PC-9 (cell line): Measurements from ENCODE around the gene CXCR5. TPM values are rescaled to one million over a fixed set of nuclear protein-coding genes. Genes with fewer than 3 reads are reported as not detected.

Experiments used
- BruUV-seq: library from RNA; stranded (reverse); fragments of 400-500 nt; replicated peaks from 2 replicates; lab custom pipeline; 2021; lab: Mats Ljungman, UMichigan
- CTCF ChIA-PET: fragments of 300-600 bp; sonication (Branson Sonifier 250); formaldehyde crosslinking; loops from one replicate; lab custom pipeline; 2022; ENCODE audit warnings: antibody characterized with exemption; lab: Charles Lee
- POLR2A ChIA-PET: fragments of 300-600 bp; sonication (Branson Sonifier 250); formaldehyde crosslinking; loops from one replicate; lab custom pipeline; 2022; ENCODE audit warnings: antibody characterized with exemption; ENCODE audit not compliant: unreplicated experiment; lab: Charles Lee
- DNase-seq, 2 experiments: peaks; one replicate each; pipeline versions ENCODE4 v3.0.0 to v3.0.0-alpha.2; 2015 to 2022; ENCODE audit warnings: mixed read lengths in 1 of 2
- H2AFZ ChIP-seq: fragments of 200-600 bp; sonication (generic); 2 replicates; pipeline ENCODE4 v1.8.1; 2017; ENCODE audit warnings: antibody characterized with exemption
- H3F3A ChIP-seq: fragments of 200-600 bp; sonication (generic); 2 replicates; pipeline ENCODE4 v1.8.1; 2017; ENCODE audit warnings: antibody characterized with exemption, mild to moderate bottlenecking, low read depth; ENCODE audit not compliant: insufficient read depth
- H3K27ac ChIP-seq: fragments of 200-600 bp; sonication (generic); 2 replicates; pipeline ENCODE4 v1.6.1; 2016; ENCODE audit warnings: mixed run types
- H3K27me3 ChIP-seq: fragments of 200-600 bp; sonication (generic); 2 replicates; pipeline ENCODE4 v1.6.1; 2016; ENCODE audit warnings: low read depth, mixed run types; ENCODE audit not compliant: insufficient read depth
- H3K36me3 ChIP-seq: fragments of 200-600 bp; sonication (generic); 2 replicates; pipeline ENCODE4 v1.6.1; 2016; ENCODE audit warnings: low read depth, mixed run types
- H3K4me1 ChIP-seq: fragments of 200-600 bp; sonication (generic); replicated peaks from 2 replicates; pipeline ENCODE4 v1.6.1; 2016; ENCODE audit warnings: mixed run types; ENCODE audit not compliant: insufficient read depth
- H3K4me2 ChIP-seq: fragments of 200-600 bp; sonication (generic); 2 replicates; pipeline ENCODE4 v1.6.1; 2017; ENCODE audit warnings: mixed run types
- H3K4me3 ChIP-seq: fragments of 200-600 bp; sonication (generic); 2 replicates; pipeline ENCODE4 v1.6.1; 2016; ENCODE audit warnings: mixed run types
- H3K79me2 ChIP-seq: fragments of 200-600 bp; sonication (generic); 2 replicates; pipeline ENCODE4 v1.6.1; 2017; ENCODE audit warnings: low read depth, mixed run types
- H3K9me2 ChIP-seq: fragments of 200-600 bp; sonication (generic); 2 replicates; pipeline ENCODE4 v1.8.1; 2017; ENCODE audit warnings: mild to moderate bottlenecking; ENCODE audit not compliant: insufficient read depth
- H3K9me3 ChIP-seq: fragments of 200-600 bp; sonication (generic); 2 replicates; pipeline ENCODE4 v1.8.1; 2016; ENCODE audit warnings: low read depth; ENCODE audit not compliant: insufficient read depth
- H4K20me1 ChIP-seq: fragments of 200-600 bp; sonication (generic); 2 replicates; pipeline ENCODE4 v1.8.1; 2017; ENCODE audit not compliant: insufficient read depth
- CTCF ChIP-seq: fragments of 200-600 bp; sonication (generic); conservative IDR thresholded peaks from 2 replicates; pipeline ENCODE4 v1.6.1; 2017; ENCODE audit warnings: mixed run types, antibody characterized with exemption, mild to moderate bottlenecking, moderate library complexity
- EZH2 ChIP-seq: fragments of 200-600 bp; sonication (generic); IDR thresholded peaks from 2 replicates; pipeline ENCODE4 v1.8.0; 2017; ENCODE audit warnings: antibody characterized with exemption, low read depth
- intact Hi-C: fragments of 100-400 bp; cut with micrococcal nuclease; formaldehyde crosslinking; loops from one replicate; pipeline ENCODE4 v1.10.0; 2022; ENCODE audit not compliant: unreplicated experiment
- total RNA-seq: library from RNA; stranded (reverse); gene quantifications from 2 replicates; pipeline ENCODE4 v1.2.3, GENCODE V29; 2021

Gene CXCR5
- total RNA-seq, 1 experiment from 2014 or later, result not detected

GRCh38 chr11:118899706-118900360, 16.1 kb downstream of the CXCR5 start:
- ChIA-PET CTCF (no interaction called here), POLR2A (no interaction called here)
- Histone ChIP-seq H3K9me2 (no peaks in the 10 kb centered on the region), H3K4me1 (no peaks in the 10 kb centered on the region), H3K4me3 (no peak overlapping the region), H4K20me1 (peaks cover 62% of the 10 kb centered on the region), H3K27ac (no peak overlapping the region), H2AFZ (no peak overlapping the region), H3F3A (peaks cover 53% of the 10 kb centered on the region; the same call in 1 of the 2 replicates), H3K36me3 (peaks cover 51% of the 10 kb centered on the region), H3K79me2 (peaks cover 26% of the 10 kb centered on the region), H3K27me3 (no peaks in the 10 kb centered on the region), H3K9me3 (no peaks in the 10 kb centered on the region), H3K4me2 (no peak overlapping the region)
- intact Hi-C loops, result no loop called here
- no peak for TF ChIP-seq EZH2
- BruUV-seq, result no TSS peak
- no peak for DNase-seq

DNA sequence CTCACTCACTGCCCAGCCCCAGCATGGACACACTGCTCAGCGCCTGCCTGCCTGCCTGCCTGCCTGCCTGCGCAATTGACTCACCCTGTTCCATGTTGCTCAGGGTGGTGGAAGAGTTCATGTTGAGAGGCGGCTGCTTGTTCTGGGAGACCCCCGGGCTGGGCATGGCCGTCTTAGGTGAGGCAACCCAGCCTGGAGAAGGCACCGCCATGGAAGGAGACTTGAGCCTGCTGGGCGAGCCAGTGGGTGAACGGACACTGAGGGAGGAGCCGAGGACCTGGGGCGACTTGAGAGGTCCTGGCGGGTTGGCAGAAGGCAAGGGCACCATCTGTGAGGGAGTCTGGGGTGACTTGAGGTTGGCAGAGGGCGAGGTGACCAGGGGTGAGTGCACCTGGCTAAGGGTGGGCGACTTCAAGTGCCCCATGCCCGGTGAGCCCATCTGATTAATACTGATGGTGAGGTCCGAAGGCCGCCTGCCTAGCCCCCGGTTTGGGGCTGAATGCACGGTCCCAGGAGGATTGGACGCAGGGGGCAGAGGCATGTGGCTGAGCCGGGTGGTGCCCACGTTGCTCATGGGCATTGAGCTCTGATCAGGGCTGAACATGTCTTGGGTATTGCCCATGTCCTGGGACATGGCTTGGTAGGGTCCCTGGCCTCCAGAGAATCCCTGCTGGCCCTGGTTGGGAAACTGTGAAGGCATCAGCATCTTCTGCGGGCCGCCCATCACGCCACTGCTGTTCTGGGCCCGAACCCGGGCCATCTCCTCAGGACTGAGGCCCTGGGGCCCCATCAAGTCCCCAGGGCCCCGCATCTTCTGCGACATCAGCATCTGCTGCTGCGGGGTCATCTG, 17.1 kb downstream of the CXCR5 start:
- Histone ChIP-seq H3K36me3 (peaks cover 55% of the 10 kb centered on the region), H3K9me2 (no peaks in the 10 kb centered on the region), H3K27me3 (no peaks in the 10 kb centered on the region), H3K79me2 (peaks cover 35% of the 10 kb centered on the region), H3K4me1 (no peaks in the 10 kb centered on the region), H3F3A (peaks cover 51% of the 10 kb centered on the region; the same call in 1 of the 2 replicates), H3K27ac (no peak overlapping the region), H2AFZ (no peak overlapping the region), H3K4me2 (no peak overlapping the region), H3K9me3 (no peaks in the 10 kb centered on the region), H4K20me1 (peaks cover 66% of the 10 kb centered on the region), H3K4me3 (no peak overlapping the region)
- DNase-seq, result no peak
- TF ChIP-seq CTCF (no peak), EZH2 (no peak)
- BruUV-seq, result no TSS peak
- intact Hi-C loops, result no loop called here
- ChIA-PET POLR2A (no interaction called here), CTCF (no interaction called here)

- Histone ChIP-seq H3K79me2 (peaks cover 45% of the 10 kb centered on the region), H3F3A (peaks cover 50% of the 10 kb centered on the region), H3K27ac (no peak overlapping the region), H3K4me1 (peaks cover 3% of the 10 kb centered on the region; the same call in 1 of the 2 replicates), H2AFZ (no peak overlapping the region), H3K9me2 (no peaks in the 10 kb centered on the region), H3K4me2 (no peak overlapping the region), H3K9me3 (no peaks in the 10 kb centered on the region), H3K27me3 (no peaks in the 10 kb centered on the region), H3K4me3 (no peak overlapping the region), H4K20me1 (peaks cover 75% of the 10 kb centered on the region), H3K36me3 (peaks cover 61% of the 10 kb centered on the region)
- POLR2A ChIA-PET, result no interaction called here
- no TSS peak for BruUV-seq
- TF ChIP-seq CTCF (no peak), EZH2 (no peak)
- DNase-seq, result no peak
- intact Hi-C loops, result no loop called here
- CTCF ChIA-PET, result no interaction called here
These were observed 18.0 kb downstream of the CXCR5 start for GRCh38 chr11:118901494-118902335.
